Brain microvascular endothelial cell (primary cell): ENCODE data around the gene TCEAL4.

Source experiments
- DNase-seq: peaks from one replicate; pipeline ENCODE4 v3.0.0-alpha.2; 2020
- H3K27ac ChIP-seq: fragments of 250-450 bp; sonication (Bioruptor Pico); 2 replicates; pipeline ENCODE4 v1.5.1; 2020; ENCODE audit warnings: mild to moderate bottlenecking, moderate library complexity
- H3K27me3 ChIP-seq: fragments of 250-450 bp; sonication (Bioruptor Pico); replicated peaks from 2 replicates; pipeline ENCODE4 v1.5.1; 2020; ENCODE audit warnings: mild to moderate bottlenecking
- H3K36me3 ChIP-seq: fragments of 250-450 bp; sonication (Bioruptor Pico); replicated peaks from 2 replicates; pipeline ENCODE4 v1.5.1; 2020; ENCODE audit warnings: mild to moderate bottlenecking
- H3K4me3 ChIP-seq: 2 replicates; pipeline ENCODE4 v1.5.1; 2011; ENCODE audit warnings: low read depth, mild to moderate bottlenecking, control low read depth, low read length, moderate library complexity
- in situ Hi-C: cut with HindIII; loops from 2 replicates; pipeline ENCODE4 v1.10.0; 2017; ENCODE audit warnings: low sequenced_read_pairs, low pct_ligation_motif_present
- TF ChIP-seq, protein P1 (sequence below): IDR thresholded peaks from 2 replicates; pipeline ENCODE4 v1.5.1; 2011; ENCODE audit warnings: low read depth, mild to moderate bottlenecking, moderate library complexity, low read length, control low read depth, inconsistent platforms; ENCODE audit errors: missing control alignments

TCEAL4 gene

GRCh38 chrX:103585411-103586313, at the start of gene TCEAL4:
Gene TCEAL4, plus strand, starts transcription at chrX:103585515. Its CDS starts 1,161 bp downstream, at chrX:103586676.
- peak; percentile 20 for DNase-seq
- Histone ChIP-seq H3K27ac (peak within 1 kb of the TSS; percentile 61), H3K4me3 (peak within 1 kb of the TSS; percentile 77), H3K27me3 (no peaks in the 10 kb centered on the region), H3K36me3 (no peaks in the 10 kb centered on the region)
- TF ChIP-seq, protein P1, sequence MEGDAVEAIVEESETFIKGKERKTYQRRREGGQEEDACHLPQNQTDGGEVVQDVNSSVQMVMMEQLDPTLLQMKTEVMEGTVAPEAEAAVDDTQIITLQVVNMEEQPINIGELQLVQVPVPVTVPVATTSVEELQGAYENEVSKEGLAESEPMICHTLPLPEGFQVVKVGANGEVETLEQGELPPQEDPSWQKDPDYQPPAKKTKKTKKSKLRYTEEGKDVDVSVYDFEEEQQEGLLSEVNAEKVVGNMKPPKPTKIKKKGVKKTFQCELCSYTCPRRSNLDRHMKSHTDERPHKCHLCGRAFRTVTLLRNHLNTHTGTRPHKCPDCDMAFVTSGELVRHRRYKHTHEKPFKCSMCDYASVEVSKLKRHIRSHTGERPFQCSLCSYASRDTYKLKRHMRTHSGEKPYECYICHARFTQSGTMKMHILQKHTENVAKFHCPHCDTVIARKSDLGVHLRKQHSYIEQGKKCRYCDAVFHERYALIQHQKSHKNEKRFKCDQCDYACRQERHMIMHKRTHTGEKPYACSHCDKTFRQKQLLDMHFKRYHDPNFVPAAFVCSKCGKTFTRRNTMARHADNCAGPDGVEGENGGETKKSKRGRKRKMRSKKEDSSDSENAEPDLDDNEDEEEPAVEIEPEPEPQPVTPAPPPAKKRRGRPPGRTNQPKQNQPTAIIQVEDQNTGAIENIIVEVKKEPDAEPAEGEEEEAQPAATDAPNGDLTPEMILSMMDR, result no peak
- in situ Hi-C loops, result no loop called here

- no peak for DNase-seq
- no peaks in the 10 kb centered on the region for H3K27me3 ChIP-seq
- in situ Hi-C loops, result no loop called here
- no peak overlapping the region for H3K4me3 ChIP-seq
- no peaks in the 10 kb centered on the region for H3K36me3 ChIP-seq
- no peak overlapping the region for H3K27ac ChIP-seq
- TF ChIP-seq, protein P1, result no peak
Measured at GRCh38 chrX:103536071-103536470, 49.2 kb upstream of the TCEAL4 start.

DNA sequence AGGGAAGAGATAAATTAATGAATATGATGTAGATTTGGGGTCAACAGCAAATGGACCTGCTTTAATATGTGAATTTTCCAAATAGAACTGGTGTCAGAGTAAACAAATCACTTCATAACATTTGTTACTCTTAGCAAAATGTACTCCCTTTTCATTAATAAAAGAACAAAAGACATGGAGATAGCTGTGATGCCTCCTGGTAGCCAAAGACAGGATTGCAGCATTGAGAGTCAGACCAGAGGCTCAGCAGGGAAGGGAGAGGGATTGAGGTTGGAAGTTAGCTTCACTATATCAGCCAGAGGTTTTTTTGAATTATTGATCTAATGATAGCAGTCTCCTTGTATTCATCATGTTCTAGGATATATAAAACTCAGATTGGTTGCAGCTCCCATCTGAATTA, 48.6 kb upstream of the TCEAL4 start:
- in situ Hi-C loops, result no loop called here
- no peak overlapping the region for H3K27ac ChIP-seq
- TF ChIP-seq, protein P1, result no peak
- no peak for DNase-seq
- no peaks in the 10 kb centered on the region for H3K36me3 ChIP-seq
- no peaks in the 10 kb centered on the region for H3K27me3 ChIP-seq
- H3K4me3 ChIP-seq, result no peak overlapping the region

GRCh38 chrX:103537871-103538387, 47.4 kb upstream of the TCEAL4 start:
- DNase-seq, result no peak
- H3K27me3 ChIP-seq, result no peaks in the 10 kb centered on the region
- in situ Hi-C loops, result no loop called here
- no peaks in the 10 kb centered on the region for H3K36me3 ChIP-seq
- H3K4me3 ChIP-seq, result no peak overlapping the region
- no peak overlapping the region for H3K27ac ChIP-seq
- TF ChIP-seq, protein P1, result no peak

DNA sequence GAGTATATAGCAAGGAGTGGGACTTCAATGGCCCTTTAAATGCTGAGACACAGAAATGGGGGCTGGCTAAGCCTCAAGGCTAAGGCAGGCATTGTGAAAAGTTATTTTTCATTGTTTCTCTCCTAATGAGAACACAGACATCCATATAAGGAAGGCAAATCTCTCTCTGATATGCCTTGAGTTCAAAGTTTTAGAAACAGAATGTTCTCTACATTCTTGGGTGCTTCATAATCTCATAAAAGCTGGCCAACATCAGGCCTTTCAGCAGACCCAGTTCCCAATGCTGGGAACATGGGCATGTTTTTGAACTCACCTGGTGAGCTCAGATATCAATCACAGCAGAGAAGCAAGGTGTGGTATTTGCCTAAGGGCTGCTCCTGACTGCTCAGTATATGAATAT, 46.6 kb upstream of the TCEAL4 start:
- TF ChIP-seq, protein P1, result no peak
- in situ Hi-C loops, result no loop called here
- Histone ChIP-seq H3K4me3 (no peak overlapping the region), H3K27me3 (no peaks in the 10 kb centered on the region), H3K27ac (no peak overlapping the region), H3K36me3 (no peaks in the 10 kb centered on the region)
- DNase-seq, result no peak
